HCT116 (cell line): Measurements from ENCODE around the gene FGF1. TPM values are rescaled to one million over a fixed set of nuclear protein-coding genes. Genes with fewer than 3 reads are reported as not detected.

Source experiments
- ATAC-seq: fragments of 200-7000 bp; cut with Tn5 transposase; 2 replicates; pipeline ENCODE4 v1.9.1; 2020; ENCODE audit warnings: mild to moderate bottlenecking, moderate library complexity
- BruUV-seq: library from RNA; stranded (reverse); fragments of 400-500 nt; replicated peaks from 2 replicates; lab custom pipeline; 2021; lab: Mats Ljungman, UMichigan
- CTCF ChIA-PET: fragments of 300-600 bp; sonication (Branson Sonifier 250); formaldehyde crosslinking; loops from one replicate; lab custom pipeline; 2021; ENCODE audit warnings: antibody characterized with exemption; lab: Charles Lee
- POLR2A ChIA-PET: fragments of 300-600, 350-600 bp; sonication (Branson Sonifier 250); formaldehyde crosslinking; loops from one replicate; lab custom pipeline; 2021; ENCODE audit warnings: antibody characterized with exemption; lab: Charles Lee
- RAD21 ChIA-PET, 2 experiments: fragments of 300-600 bp; sonication (Branson Sonifier 250); formaldehyde crosslinking; loops; one replicate each; lab custom pipeline; 2023; ENCODE audit warnings: low total read pairs in 2 of 2; ENCODE audit not compliant: uncharacterized antibody in 2 of 2, unreplicated experiment in 2 of 2, low non-redundant PET in 1 of 2; lab: Charles Lee
- DNase-seq: peaks from one replicate; pipeline ENCODE4 v3.0.0-alpha.2; 2010; ENCODE audit warnings: low read depth, low spot score
- H2AFZ ChIP-seq: fragments of 200-600 bp; shearing (Covaris generic), sonication (generic); 2 replicates; pipeline ENCODE4 v1.6.1; 2017; ENCODE audit warnings: low read depth, mixed run types, mixed read lengths, antibody characterized with exemption, low read length; ENCODE audit not compliant: poor library complexity, severe bottlenecking
- H3K27ac ChIP-seq: 2 replicates; pipeline ENCODE4 v1.5.1; 2012; ENCODE audit warnings: low read depth, low read length
- H3K27me3 ChIP-seq: fragments of 200-600 bp; sonication (generic); 2 replicates; pipeline ENCODE4 v1.6.1; 2016; ENCODE audit warnings: mixed run types, low read length, mixed read lengths; ENCODE audit not compliant: insufficient read depth
- H3K36me3 ChIP-seq, 2 experiments: fragments of 200-500 bp in 1 of 2; fragments of 200-600 bp in 1 of 2; sonication (Bioruptor generic) in 1 of 2; sonication (generic) in 1 of 2; 2 replicates each; pipeline versions ENCODE4 v1.5.1 to v1.6.1; 2014 to 2016; ENCODE audit warnings: low read length in 2 of 2, inconsistent platforms in 1 of 2, mixed read lengths in 1 of 2, mixed run types in 1 of 2; ENCODE audit not compliant: insufficient read depth in 2 of 2, control insufficient read depth in 1 of 2
- H3K4me1 ChIP-seq, 2 experiments: fragments of 200-600 bp in 1 of 2; sonication (generic) in 1 of 2; 2 replicates each; pipeline versions ENCODE4 v1.5.1 to v1.6.1; 2012 to 2017; ENCODE audit warnings: low read length in 2 of 2, inconsistent platforms in 1 of 2, mild to moderate bottlenecking in 1 of 2, mixed read lengths in 1 of 2, mixed run types in 1 of 2, moderate library complexity in 1 of 2; ENCODE audit not compliant: insufficient read depth in 2 of 2, control insufficient read depth in 1 of 2
- H3K4me2 ChIP-seq: fragments of 200-600 bp; sonication (generic); 2 replicates; pipeline ENCODE4 v1.6.1; 2017; ENCODE audit warnings: mixed run types, low read length, mixed read lengths
- H3K4me3 ChIP-seq, 2 experiments: fragments of 200-600 bp in 1 of 2; sonication (generic) in 1 of 2; replicated peaks in 1 of 2; 2 replicates each; pipeline ENCODE4 v1.5.1; 2011 to 2016; ENCODE audit warnings: low read length in 2 of 2, control low read depth in 1 of 2, low read depth in 1 of 2, mild to moderate bottlenecking in 1 of 2, mixed read lengths in 1 of 2, mixed run types in 1 of 2
- H3K79me2 ChIP-seq: fragments of 200-600 bp; sonication (generic); 2 replicates; pipeline ENCODE4 v1.6.1; 2017; ENCODE audit warnings: mild to moderate bottlenecking, mixed run types, low read length, moderate library complexity, mixed read lengths; ENCODE audit not compliant: insufficient read depth
- H3K9ac ChIP-seq: fragments of 200-600 bp; sonication (generic); 2 replicates; pipeline ENCODE4 v1.6.1; 2016; ENCODE audit warnings: low read length, mixed read lengths
- H3K9me2 ChIP-seq: fragments of 200-600 bp; sonication (generic), shearing (Covaris generic); 2 replicates; pipeline ENCODE4 v1.6.1; 2017; ENCODE audit warnings: mixed run types, mild to moderate bottlenecking, moderate library complexity; ENCODE audit not compliant: insufficient read depth
- H3K9me3 ChIP-seq, 2 experiments: fragments of 200-500 bp in 1 of 2; fragments of 200-600 bp in 1 of 2; sonication (Bioruptor generic) in 1 of 2; sonication (generic) in 1 of 2; 2 replicates each; pipeline ENCODE4 v1.6.1; 2014 to 2017; ENCODE audit warnings: low read length in 2 of 2, mixed read lengths in 2 of 2, inconsistent platforms in 1 of 2, low read depth in 1 of 2, mild to moderate bottlenecking in 1 of 2, mixed run types in 1 of 2, moderate library complexity in 1 of 2; ENCODE audit not compliant: control insufficient read depth in 1 of 2, insufficient read depth in 1 of 2
- H4K20me1 ChIP-seq: fragments of 200-600 bp; sonication (generic), shearing (Covaris generic); 2 replicates; pipeline ENCODE4 v1.6.1; 2017; ENCODE audit warnings: mixed run types, mild to moderate bottlenecking, moderate library complexity; ENCODE audit not compliant: insufficient read depth
- CEBPB ChIP-seq: IDR thresholded peaks from 2 replicates; pipeline ENCODE4 v1.6.1; 2012; ENCODE audit warnings: low read depth
- EZH2 ChIP-seq: fragments of 200-600 bp; sonication (generic); IDR thresholded peaks from 2 replicates; pipeline ENCODE4 v1.6.1; 2017; ENCODE audit warnings: antibody characterized with exemption, mixed run types
- EZH2phosphoT487 ChIP-seq: fragments of 200-600 bp; IDR thresholded peaks from 2 replicates; pipeline ENCODE4 v1.6.1; 2018; ENCODE audit warnings: antibody characterized with exemption, borderline replicate concordance
- RAD21 ChIP-seq: IDR thresholded peaks from 2 replicates; pipeline ENCODE4 v1.6.1; 2012; ENCODE audit warnings: low read depth, mild to moderate bottlenecking
- SRF ChIP-seq: IDR thresholded peaks from 2 replicates; pipeline ENCODE4 v1.6.1; 2012; ENCODE audit warnings: low read depth
- TCF7L2 ChIP-seq: IDR thresholded peaks from 2 replicates; pipeline ENCODE4 v1.7.0; 2011; ENCODE audit warnings: borderline replicate concordance, inconsistent platforms; ENCODE audit not compliant: insufficient read depth, insufficient read length; ENCODE audit errors: extremely low read depth
- YY1 ChIP-seq: IDR thresholded peaks from 2 replicates; pipeline ENCODE4 v1.6.1; 2011; ENCODE audit warnings: low read length, low read depth, moderate library complexity, mild to moderate bottlenecking; ENCODE audit not compliant: insufficient replicate concordance; ENCODE audit errors: extremely low read depth
- ZFX ChIP-seq: fragments of 450-650 bp; IDR thresholded peaks from 2 replicates; pipeline ENCODE4 v1.6.1; 2017
- ZNF274 ChIP-seq: fragments of 200-500 bp; sonication (Bioruptor generic); IDR thresholded peaks from 2 replicates; pipeline ENCODE4 v1.6.1; 2014; ENCODE audit warnings: mild to moderate bottlenecking, low read depth, low read length, inconsistent platforms
- intact Hi-C: fragments of 100-400 bp; cut with micrococcal nuclease; formaldehyde crosslinking; loops from 2 replicates; pipeline ENCODE4 v1.10.0; 2022
- total RNA-seq: library from RNA; stranded (reverse); gene quantifications from one replicate; pipeline ENCODE4 v1.2.1, GENCODE V29; 2021; ENCODE audit not compliant: unreplicated experiment
- TF ChIP-seq, protein P1 (sequence below): IDR thresholded peaks from 2 replicates; pipeline ENCODE4 v1.6.1; 2012
- TF ChIP-seq, protein P2 (sequence below): IDR thresholded peaks from 2 replicates; pipeline ENCODE4 v1.6.1; 2012; ENCODE audit warnings: low read depth
- TF ChIP-seq, protein P3 (sequence below): IDR thresholded peaks from 2 replicates; pipeline ENCODE4 v1.6.1; 2012

FGF1 gene
- total RNA-seq, 1 experiment from 2014 or later: not detected

DNA sequence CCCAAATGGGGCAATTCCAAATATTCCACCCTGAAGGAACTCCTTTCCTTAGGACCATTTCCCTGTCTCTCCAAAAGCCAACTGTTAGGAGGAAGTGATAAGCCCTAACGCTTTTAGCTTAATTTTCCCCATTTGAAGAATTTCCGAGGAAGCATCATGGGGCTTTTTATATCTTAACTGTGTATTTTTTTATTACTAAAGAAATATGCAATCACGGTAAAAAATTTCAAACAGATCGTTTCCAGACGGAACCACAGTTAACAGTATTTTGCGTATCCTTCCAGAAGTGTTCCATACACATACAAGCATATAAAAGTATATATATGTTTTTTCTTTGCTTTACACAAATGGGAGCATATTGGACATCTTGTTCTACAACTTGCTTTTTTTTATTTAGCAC, 133.8 kb downstream of the FGF1 start (continued):
- TF ChIP-seq, protein P1, sequence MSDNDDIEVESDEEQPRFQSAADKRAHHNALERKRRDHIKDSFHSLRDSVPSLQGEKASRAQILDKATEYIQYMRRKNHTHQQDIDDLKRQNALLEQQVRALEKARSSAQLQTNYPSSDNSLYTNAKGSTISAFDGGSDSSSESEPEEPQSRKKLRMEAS: no peak
- no peak for TF ChIP-seq EZH2
- TF ChIP-seq ZNF274: no peak
- TF ChIP-seq TCF7L2: no peak

DNA sequence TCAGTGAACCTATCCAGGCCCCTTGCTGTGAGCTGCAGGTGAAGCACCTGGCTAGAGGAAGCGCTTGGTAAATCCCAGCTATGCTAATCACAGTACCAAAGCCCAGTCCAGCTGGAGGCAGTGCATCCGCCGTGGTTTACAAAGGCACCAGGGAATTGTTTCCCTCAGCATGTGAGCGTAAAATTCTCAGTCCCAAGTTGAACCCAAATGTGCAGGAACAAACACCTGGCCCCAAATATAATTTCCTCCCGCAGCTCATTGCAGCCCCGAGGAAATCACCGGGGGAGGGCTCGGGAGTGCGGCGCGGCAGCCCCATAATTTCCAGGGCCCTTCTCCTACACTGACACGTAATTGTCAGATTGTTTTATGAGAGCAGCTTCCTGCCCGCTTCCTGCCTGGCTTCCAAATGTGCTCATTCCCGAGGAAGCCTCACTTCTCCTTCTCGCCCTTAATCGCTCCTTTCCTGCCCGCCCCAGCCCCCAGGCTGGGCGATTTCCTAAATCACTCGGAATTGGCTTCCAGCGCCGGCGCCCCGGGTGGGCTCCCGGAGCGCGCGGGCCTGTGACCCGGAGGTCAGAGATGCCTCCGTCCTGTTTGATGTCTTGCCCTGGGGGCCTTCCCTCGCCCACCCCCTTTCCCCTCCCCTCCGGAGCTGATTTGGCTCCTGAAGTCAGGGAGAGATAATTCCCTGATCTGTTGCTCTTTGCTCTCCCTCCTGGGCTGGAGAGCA, 134.4 kb downstream of the FGF1 start:
- ChIA-PET RAD21 (interaction anchor here in 1 of 2 experiments (1.1 kb wide), 1 partner anchor 399 kb away, joined by 5 read pairs; no protein-coding TSS in a partner anchor), CTCF (interaction anchor here (0.7 kb wide), 1 partner anchor 399 kb away, joined by 4 read pairs; no protein-coding TSS in a partner anchor), POLR2A (no interaction called here)
- no peaks in the 10 kb centered on the region for H3K9me2 ChIP-seq
- no TSS peak for BruUV-seq
- peaks cover 12 to 26% of the 10 kb centered on the region in 2 experiments for H3K4me1 ChIP-seq
- H3K9me3 ChIP-seq: no peaks in the 10 kb centered on the region
- H3K4me2 ChIP-seq: no peak overlapping the region
- no peaks in the 10 kb centered on the region for H4K20me1 ChIP-seq
- intact Hi-C loops: no loop called here
- no peak overlapping the region for H3K27ac ChIP-seq
- no peaks in the 10 kb centered on the region for H3K36me3 ChIP-seq
- TF ChIP-seq ZFX (no peak), TCF7L2 (peak; percentile 23)
- H3K4me3 ChIP-seq: no peak overlapping the region
- H3K79me2 ChIP-seq: no peaks in the 10 kb centered on the region
- H3K27me3 ChIP-seq: no peaks in the 10 kb centered on the region
- DNase-seq (no peak), ATAC-seq (no peak)
- no peak overlapping the region for H3K9ac ChIP-seq
- H2AFZ ChIP-seq: no peak overlapping the region

DNA sequence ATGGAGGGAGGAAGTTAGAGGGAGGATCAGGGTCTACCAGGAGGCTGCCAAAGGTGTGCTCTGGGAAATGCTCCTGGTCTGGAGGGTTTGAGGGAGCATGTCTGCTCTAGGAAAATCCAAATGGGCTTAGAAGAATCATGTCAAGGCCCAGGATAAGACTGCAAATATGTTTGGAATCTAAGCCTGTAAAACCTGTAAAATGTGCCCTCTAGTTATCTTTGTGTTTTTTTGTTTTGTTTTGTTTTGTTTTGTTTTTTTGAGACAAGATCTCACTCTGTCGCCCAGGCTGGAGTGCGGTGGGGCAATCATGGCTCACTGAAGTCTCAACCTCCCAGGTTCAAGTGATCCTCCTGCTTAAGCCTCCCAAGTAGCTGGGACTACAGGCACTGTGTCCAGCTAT, 135.4 kb downstream of the FGF1 start:
- no peaks in the 10 kb centered on the region for H3K27me3 ChIP-seq
- no peak overlapping the region for H3K9ac ChIP-seq
- CTCF ChIA-PET: interaction anchor here (0.7 to 2.4 kb wide), 2 partner anchors 222 to 560 kb away, joined by 3 to 20 read pairs; no protein-coding TSS in a partner anchor
- no peaks in the 10 kb centered on the region for H3K36me3 ChIP-seq
- no peak overlapping the region for H3K4me2 ChIP-seq
- H3K4me3 ChIP-seq: no peak overlapping the region
- POLR2A ChIA-PET: no interaction called here
- H3K9me3 ChIP-seq: no peaks in the 10 kb centered on the region
- no peaks in the 10 kb centered on the region for H4K20me1 ChIP-seq
- no peak overlapping the region for H3K27ac ChIP-seq
- RAD21 ChIA-PET: no interaction called here
- no peak overlapping the region for H2AFZ ChIP-seq
- H3K4me1 ChIP-seq: peaks cover 12 to 26% of the 10 kb centered on the region in 2 experiments
- H3K79me2 ChIP-seq: no peaks in the 10 kb centered on the region
- ATAC-seq (no peak), DNase-seq (no peak)
- intact Hi-C loops: no loop called here
- H3K9me2 ChIP-seq: no peaks in the 10 kb centered on the region
- no TSS peak for BruUV-seq
- TF ChIP-seq EZH2phosphoT487 (no peak), CEBPB (no peak), YY1 (no peak), RAD21 (no peak), TCF7L2 (no peak), SRF (no peak)
- TF ChIP-seq, protein P1: no peak
- TF ChIP-seq, protein P2, sequence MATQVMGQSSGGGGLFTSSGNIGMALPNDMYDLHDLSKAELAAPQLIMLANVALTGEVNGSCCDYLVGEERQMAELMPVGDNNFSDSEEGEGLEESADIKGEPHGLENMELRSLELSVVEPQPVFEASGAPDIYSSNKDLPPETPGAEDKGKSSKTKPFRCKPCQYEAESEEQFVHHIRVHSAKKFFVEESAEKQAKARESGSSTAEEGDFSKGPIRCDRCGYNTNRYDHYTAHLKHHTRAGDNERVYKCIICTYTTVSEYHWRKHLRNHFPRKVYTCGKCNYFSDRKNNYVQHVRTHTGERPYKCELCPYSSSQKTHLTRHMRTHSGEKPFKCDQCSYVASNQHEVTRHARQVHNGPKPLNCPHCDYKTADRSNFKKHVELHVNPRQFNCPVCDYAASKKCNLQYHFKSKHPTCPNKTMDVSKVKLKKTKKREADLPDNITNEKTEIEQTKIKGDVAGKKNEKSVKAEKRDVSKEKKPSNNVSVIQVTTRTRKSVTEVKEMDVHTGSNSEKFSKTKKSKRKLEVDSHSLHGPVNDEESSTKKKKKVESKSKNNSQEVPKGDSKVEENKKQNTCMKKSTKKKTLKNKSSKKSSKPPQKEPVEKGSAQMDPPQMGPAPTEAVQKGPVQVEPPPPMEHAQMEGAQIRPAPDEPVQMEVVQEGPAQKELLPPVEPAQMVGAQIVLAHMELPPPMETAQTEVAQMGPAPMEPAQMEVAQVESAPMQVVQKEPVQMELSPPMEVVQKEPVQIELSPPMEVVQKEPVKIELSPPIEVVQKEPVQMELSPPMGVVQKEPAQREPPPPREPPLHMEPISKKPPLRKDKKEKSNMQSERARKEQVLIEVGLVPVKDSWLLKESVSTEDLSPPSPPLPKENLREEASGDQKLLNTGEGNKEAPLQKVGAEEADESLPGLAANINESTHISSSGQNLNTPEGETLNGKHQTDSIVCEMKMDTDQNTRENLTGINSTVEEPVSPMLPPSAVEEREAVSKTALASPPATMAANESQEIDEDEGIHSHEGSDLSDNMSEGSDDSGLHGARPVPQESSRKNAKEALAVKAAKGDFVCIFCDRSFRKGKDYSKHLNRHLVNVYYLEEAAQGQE: no peak
- TF ChIP-seq, protein P3, sequence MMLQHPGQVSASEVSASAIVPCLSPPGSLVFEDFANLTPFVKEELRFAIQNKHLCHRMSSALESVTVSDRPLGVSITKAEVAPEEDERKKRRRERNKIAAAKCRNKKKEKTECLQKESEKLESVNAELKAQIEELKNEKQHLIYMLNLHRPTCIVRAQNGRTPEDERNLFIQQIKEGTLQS: no peak
